RWPE1 (cell line): Measurements from ENCODE around the gene EYS.
"Not testable (repeated sequence)": the region's sequence is repeated elsewhere in the genome, so short reads cannot be mapped to it uniquely, and the experiment has no call there.

Experiments used
- CTCF ChIA-PET: fragments of 350-600 bp; sonication (Branson Sonifier 250); formaldehyde crosslinking; extraction: SDS; loops from one replicate; lab custom pipeline; 2021; lab: Yijun Ruan, JAX
- POLR2A ChIA-PET: fragments of 400-600 bp; formaldehyde crosslinking; extraction: SDS; loops from one replicate; lab custom pipeline; 2020; ENCODE audit warnings: antibody characterized with exemption; ENCODE audit not compliant: low non-redundant PET; lab: Yijun Ruan, JAX
- DNase-seq: peaks from one replicate; pipeline ENCODE4 v3.0.0; 2012; ENCODE audit warnings: low spot score
- H3K27ac ChIP-seq: fragments of 450-650 bp; 2 replicates; pipeline ENCODE4 v1.5.1; 2017
- CTCF ChIP-seq: fragments of 450-650 bp; conservative IDR thresholded peaks from 2 replicates; pipeline ENCODE4 v1.5.1; 2017; ENCODE audit warnings: low read depth, mild to moderate bottlenecking

EYS gene

GRCh38 chr6:63888416-63888815 lies 1818.6 kb downstream of the EYS start:
- no peak for TF ChIP-seq CTCF
- no peak overlapping the region for H3K27ac ChIP-seq
- POLR2A ChIA-PET, result no interaction called here
- CTCF ChIA-PET, result no interaction called here
- DNase-seq, result no peak

- DNase-seq, H3K27ac ChIP-seq, POLR2A ChIA-PET: not testable (repeated sequence)
- CTCF ChIA-PET, result interaction anchor here (1.0 kb wide), 1 partner anchor 86 kb away, joined by 3 read pairs; no protein-coding TSS in a partner anchor
Measured at GRCh38 chr6:63887804-63888203, 1819.2 kb downstream of the EYS start.

GRCh38 chr6:63887002-63887751 lies 1819.8 kb downstream of the EYS start:
- POLR2A ChIA-PET, result no interaction called here
- CTCF ChIA-PET, result interaction anchor here (1.0 kb wide), 1 partner anchor 85 kb away, joined by 3 read pairs; no protein-coding TSS in a partner anchor
- H3K27ac ChIP-seq, result no peak overlapping the region
- no peak for TF ChIP-seq CTCF
- DNase-seq, result no peak

GRCh38 chr6:63886341-63886740 lies 1820.7 kb downstream of the EYS start:
- TF ChIP-seq CTCF, result no peak
- DNase-seq, result no peak
- no peak overlapping the region for H3K27ac ChIP-seq
- ChIA-PET CTCF (no interaction called here), POLR2A (no interaction called here)

- H3K27ac ChIP-seq, result no peak overlapping the region
- CTCF ChIA-PET, result interaction anchor here (0.7 kb wide), 1 partner anchor 12 kb away, joined by 4 read pairs; no protein-coding TSS in a partner anchor
- DNase-seq, result no peak
- no peak for TF ChIP-seq CTCF
- POLR2A ChIA-PET, result no interaction called here
Measured at GRCh38 chr6:63883597-63883996, 1823.4 kb downstream of the EYS start.

GRCh38 chr6:63882208-63882607 lies 1824.8 kb downstream of the EYS start:
- CTCF ChIA-PET, result no interaction called here
- POLR2A ChIA-PET, result no interaction called here
- TF ChIP-seq CTCF, result no peak
- H3K27ac ChIP-seq, result no peak overlapping the region
- DNase-seq, result no peak

- ChIA-PET POLR2A (no interaction called here), CTCF (no interaction called here)
- TF ChIP-seq CTCF, result no peak
- DNase-seq, result no peak
- H3K27ac ChIP-seq, result no peak overlapping the region
Measured at GRCh38 chr6:63881791-63882190, 1825.2 kb downstream of the EYS start.
